Urothelium cell line (cell line): ENCODE measurements around the gene C1orf210.

Source experiments
- DNase-seq: peaks from one replicate; pipeline ENCODE4 v3.0.0; 2011; ENCODE audit warnings: low spot score, mixed read lengths
- FAIRE-seq: peaks from 2 replicates; lab custom pipeline; 2011; peaks lifted over from hg19 to GRCh38; lab: Jason Lieb, UNC

C1orf210 gene

DNA sequence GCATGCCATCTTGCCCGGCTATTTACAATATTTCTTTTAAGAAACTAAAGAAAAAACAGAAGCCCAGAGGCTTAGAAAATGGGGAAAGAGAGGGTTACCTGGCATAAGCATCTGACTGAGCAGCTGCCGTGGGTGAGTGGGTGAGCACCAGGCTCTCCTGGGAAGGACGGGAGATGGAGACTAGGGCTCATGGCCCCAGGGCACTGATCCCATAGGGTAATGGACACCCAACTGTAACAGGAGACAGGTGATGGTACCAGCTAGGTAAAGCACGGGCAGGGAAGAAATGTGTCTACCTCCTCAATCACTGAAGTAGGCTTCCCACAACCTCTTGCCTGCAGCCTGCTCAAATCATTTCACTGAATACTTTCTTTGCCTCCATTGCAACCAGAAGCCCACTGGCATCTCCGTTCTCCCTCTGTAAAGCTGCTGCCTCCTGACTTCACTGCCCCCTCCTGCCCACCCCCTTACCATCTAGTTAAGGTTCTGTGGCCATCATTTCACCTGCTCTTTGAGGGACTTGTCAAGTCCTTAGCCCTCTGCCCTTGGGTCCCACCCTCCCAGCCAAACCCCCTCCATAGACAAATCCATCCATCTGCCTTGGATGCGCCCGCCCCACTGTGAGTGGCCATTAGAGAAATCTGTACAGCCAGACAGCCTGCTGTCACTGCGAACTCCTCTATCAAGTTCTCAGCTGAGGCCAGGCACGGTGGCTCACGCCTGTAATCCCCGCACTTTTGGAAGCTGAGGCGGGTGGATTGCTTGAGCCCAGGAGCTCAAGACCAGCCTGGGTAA lies 9.4 kb downstream of the C1orf210 start:
- DNase-seq (no peak), FAIRE-seq (no peak)

DNA sequence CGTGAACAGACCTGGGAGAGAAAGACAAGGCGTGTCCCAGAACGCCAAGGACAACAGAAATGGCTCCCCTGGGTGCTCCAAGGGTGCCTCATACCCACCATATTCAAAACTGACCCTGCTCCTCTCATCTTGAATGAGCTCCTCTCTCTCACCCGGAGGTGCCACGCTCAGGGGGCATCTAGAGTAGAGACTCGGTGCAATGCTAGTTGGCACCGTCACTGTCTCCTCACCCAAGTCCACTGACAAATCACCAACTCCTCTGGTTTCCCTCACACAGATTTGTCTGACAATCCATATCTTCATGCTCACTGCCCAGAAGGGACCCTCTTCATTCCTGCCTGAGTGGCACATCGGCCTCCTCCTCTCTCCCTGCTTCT lies 10.6 kb downstream of the C1orf210 start:
- FAIRE-seq (no peak), DNase-seq (no peak)

DNA sequence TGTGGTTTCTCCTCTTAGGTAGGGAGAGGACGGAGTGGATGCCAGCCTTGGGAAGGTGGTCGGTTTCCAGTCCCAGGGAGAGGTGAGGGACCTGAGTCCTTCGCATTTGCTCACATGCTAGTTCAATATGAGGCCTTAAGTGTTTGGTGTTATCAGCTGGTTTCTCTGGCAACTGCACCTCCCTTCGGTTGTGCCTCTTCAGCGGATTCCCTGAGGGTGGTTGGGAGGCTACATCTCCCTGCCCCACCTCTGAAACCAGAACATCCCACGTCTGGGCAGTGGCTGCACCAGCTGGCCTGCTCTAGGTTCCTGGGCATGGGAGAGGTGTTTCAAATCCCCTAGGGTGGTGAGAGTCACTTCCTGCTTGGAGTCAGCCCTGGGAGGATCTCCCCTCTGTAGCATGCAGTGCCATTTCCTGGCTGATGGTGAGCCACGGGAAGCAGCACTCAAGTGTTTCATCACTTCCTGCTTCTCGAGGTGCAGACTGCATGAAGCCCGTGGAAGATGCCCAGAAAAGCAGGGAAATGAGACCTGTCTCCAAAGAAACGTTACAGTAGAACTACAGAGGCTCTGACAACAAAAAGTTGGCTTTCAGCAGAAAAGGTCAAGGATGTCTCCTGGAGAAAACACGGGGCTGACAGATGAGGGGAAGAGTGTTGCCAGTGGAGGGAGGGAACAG lies 11.1 kb downstream of the C1orf210 start:
- no peak for FAIRE-seq

DNA sequence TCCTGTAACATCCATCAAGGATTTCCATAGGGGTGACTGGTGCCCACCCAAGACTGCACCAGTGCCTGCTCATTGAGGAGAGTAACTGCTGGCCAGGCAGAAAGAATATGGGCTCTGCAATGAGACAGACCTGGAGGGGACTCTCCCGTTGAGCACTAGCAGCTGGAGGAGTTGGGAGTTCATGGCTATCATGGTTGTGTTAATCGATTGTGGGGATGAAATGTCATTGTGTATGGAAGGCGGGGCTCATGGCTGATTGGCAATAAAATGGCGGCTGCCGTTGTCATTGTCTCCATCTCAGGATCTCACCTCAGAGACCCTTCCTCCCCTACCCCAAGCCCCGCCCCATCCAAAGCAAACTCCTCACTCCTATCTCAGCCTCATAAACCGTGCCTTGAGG lies 11.7 kb downstream of the C1orf210 start:
- FAIRE-seq, result no peak
- DNase-seq, result no peak

More for the DNA sequence above, 11.1 kb downstream of the C1orf210 start:
- DNase-seq, result peak; percentile 54

DNA sequence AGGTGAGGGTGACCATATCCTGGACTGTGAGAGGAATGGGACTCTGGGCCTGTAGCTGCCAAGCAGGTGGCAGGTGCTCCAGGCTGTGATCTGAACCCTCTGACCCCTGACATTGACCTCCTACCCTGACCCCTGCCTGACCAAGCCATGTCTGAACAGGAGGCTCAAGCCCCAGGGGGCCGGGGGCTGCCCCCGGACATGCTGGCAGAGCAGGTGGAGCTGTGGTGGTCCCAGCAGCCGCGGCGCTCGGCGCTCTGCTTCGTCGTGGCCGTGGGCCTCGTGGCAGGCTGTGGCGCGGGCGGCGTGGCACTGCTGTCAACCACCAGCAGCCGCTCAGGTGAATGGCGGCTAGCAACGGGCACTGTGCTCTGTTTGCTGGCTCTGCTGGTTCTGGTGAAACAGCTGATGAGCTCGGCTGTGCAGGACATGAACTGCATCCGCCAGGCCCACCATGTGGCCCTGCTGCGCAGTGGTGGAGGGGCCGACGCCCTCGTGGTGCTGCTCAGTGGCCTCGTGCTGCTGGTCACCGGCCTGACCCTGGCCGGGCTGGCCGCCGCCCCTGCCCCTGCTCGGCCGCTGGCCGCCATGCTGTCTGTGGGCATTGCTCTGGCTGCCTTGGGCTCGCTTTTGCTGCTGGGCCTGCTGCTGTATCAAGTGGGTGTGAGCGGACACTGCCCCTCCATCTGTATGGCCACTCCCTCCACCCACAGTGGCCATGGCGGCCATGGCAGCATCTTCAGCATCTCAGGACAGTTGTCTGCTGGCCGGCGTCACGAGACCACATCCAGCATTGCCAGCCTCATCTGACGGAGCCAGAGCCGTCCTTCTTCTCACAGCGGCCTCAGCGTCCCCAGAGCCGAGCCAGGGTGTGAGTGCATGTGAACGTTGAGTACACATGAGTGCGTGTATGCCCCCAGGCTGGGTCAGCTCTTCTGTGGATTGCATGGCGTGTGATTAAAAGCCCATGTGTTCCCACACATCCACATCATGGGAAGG lies 12.5 kb downstream of the C1orf210 start:
- DNase-seq (no peak), FAIRE-seq (peak; percentile 79)

DNA sequence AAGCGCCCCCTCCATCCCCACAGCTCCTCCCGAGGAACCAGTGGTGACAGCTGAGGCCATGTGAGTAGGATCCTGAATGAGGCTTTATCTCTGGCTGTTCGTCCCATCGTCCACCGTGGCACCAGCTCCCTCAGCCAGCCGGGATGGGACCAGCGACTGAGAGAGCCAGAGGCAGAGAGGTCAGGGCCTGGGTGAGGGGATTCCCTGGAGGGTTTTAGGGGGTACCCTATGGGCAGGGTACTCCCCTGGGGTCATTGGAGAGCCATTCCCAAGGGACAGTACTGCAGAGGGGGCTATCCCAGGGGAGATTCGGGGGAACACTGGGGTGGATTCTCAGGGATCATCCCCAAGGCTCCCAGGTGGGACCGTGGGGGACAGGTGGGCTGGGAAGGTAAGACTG lies 13.2 kb downstream of the C1orf210 start:
- DNase-seq (no peak), FAIRE-seq (no peak)

DNA sequence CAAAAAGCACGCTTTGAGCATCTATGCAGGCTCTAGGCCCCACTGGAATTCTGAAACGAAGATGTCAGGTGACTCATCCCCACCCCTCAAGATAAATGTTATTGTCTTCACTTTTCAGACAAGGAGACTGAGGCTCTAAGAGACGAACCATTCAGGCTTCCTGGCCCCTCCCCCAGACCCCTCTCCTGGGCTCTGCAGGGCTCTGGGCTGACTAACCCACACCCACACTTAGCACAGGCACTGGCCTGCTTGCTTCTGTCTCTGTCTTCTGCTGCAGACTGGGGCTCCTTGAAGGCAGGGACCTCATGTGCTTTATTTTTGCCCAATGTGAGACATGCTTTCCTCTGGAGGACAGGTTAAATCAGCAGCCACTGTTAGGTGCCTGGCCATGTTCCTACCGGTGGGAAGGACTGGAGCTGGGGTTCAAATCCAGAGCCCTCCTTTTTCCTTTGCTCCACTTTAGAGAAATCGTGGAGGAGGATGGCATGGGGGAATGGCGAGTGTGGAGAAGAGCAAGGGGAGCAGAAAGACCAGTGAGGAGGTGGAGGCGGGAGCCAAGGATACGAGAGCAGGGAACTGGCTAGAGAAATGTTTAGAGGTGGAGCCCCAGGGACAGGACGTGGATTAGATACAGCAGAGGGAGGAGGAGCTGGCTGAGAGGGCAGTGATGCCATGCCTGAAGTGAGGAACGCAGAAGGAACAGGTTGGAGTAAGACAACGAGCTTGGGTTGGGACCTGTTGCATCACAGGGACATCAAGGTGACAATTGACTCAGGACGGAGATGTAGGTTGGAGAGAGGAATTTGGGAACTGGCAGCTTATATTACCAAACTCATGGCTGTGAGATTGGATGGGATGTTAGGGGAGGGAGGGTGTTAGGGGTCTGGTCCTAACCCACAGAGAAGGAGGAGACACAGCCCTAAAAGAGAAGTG lies 13.9 kb downstream of the C1orf210 start:
- no peak for DNase-seq

DNA sequence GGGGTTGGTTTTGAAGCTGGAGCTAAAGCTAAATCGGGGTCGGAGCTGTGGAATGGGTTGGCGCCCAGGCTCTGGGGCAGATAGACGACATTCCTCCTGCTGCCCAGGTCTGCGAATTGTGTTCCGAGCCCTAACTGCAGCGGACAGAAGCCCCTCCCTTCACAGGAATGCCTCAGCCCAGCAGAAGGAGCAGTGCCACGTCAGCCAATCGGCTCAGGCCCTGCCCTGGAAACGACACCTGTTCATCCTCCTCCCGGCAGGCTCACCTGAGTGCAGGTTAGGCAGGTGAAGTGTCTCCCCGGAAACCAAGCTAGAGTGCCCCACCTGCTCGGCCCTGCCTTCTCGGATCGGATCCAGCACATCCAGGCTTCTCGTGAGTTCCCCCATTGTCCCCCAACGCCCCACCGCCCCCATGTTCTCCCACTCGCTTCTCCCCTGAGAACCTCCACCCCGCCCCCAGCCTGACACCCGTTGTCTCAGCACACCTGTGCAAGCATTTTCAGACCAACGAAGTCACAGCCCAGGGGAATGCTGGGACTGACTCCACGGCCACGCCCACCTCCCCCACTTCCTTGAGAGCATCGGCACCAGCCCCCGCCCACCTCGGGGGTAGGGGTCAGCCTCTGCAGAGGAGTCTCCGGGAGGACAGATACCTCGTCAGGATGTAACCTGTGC lies 14.8 kb downstream of the C1orf210 start:
- FAIRE-seq (peak; percentile 30), DNase-seq (no peak)

More for the DNA sequence above, 13.9 kb downstream of the C1orf210 start:
- no peak for FAIRE-seq

DNA sequence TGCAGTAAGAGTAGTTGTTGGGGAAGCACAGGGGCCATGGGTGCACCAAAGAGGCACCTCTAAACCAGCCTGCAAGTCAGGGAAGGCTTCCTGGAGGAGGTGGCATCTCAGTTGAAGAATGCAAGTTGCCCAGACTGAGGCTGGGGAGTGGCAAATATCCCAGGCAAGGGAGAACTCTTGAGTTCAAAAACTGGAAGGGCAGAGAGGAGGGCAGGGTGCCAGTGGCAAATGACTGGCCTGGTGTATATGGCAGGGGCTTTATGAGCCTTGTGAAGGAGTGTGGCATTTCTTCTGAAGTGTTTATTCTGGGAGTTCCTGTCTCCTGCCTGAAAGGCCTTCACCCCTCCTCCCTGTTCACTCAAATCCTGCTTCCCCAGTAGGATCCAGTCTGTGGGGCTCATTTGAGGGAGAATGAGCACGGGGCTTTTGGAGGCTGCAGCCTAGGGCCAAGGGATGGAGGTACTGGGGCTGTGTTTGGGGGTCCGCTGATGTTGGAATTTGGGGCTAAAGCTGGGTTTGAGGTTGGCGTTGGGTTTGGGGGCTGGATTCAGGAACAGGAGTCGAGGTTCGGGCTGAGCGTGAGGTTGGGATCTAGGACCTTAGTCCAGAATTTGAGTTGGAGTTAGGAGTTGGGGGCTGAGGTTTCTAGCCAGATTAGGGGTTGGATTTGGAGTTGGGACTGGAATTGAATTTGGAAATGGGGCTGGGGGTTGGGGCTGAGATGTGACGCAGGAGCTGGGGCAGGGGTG lies 15.6 kb downstream of the C1orf210 start, which contains the start of gene TMEM125:
TSS of gene TMEM125 (plus strand) at position 357 of the 749 bp plus-strand sequence. CDS start 2,740 bp downstream, outside the sequence.
- FAIRE-seq, result no peak
- no peak for DNase-seq

DNA sequence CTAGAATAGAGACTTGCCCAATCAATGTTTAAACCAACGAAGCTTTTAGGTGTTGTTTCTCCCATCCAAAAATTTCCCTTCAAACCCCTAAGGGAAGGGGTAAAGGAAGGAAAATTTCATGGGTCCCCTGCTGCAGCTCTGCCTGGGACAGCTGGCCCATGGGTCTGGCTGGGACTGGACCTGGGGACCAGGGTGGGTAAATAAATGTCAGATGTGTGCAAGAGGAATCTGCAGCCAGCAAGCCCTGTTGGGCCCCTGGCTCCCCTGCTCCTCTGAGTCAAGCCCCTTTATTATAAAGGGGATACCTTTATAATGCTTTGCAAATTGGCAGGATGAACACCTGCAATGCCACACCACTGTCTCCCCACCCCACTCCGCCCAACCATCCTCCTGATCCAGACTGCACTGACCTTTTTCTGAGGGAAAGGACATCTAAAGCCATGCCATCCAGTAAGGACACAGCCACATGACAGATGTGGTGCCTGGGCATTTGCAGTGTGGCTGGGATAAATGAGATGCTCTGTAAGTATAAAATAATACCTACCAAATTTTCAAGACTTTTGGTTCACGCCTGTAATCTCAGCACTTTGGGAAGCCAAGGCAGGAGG lies 17.5 kb downstream of the C1orf210 start:
- FAIRE-seq (no peak), DNase-seq (no peak)

DNA sequence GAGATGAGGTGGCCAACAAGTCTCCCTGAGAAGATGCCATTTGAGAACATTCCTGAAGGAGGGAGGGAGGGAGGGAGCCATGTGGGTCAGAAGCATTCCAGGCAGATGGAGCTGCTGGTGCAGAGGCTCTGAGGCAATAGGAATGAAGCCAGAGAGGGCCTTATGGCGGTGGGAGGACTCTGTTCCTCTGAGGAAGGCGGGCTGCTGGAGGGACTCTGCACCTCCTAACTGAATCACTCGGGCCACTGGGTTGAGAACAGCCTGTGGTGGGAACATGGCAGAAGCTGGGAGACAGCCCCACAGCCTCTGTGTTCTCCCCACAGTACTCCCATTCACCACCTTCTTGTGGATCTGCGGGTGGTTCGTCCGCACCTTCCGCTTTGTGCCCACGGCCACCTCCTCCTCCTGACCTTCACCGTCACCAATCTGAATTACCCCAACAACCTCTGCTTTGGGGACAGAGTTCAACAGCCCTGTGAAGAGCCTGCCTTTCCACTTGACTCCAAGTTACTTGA lies 18.0 kb downstream of the C1orf210 start:
- DNase-seq (no peak), FAIRE-seq (no peak)

DNA sequence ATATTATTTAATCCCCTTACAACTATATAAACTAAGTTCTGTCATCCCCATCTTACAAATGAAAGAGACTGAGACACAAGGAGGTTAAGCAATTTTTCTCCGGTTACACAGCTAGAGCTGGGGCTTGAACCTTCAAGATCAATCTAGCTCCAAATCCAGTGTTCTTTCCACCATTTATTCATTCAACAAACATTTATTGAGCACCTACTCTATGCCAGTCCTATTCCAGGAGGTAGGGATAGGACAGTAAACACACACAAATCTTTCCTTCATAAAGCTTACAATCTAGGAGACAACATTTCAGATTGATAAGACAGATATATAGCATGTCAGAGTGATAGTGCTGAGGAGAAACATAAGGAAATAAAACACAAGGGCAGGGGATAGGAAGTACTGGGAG lies 18.5 kb downstream of the C1orf210 start:
- DNase-seq, result no peak
- no peak for FAIRE-seq

DNA sequence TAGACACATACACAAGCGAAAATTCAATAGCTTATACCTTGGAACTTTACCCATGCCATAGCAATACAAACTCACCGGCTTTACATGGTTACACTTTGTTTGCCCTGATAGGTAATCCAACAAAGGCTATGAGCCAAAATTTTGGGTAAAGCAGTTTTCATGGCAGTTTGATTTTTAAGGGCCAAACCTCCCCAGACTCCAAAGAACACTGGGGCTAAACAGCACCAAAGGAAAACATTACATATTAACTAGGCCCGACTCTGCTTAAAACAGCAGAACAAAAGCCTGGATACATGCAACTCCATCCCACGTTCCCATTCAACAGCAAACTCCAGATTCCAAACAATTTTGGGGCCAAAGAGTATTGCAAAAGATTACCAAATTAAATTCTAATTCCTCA lies 19.9 kb downstream of the C1orf210 start:
- FAIRE-seq, result no peak
- no peak for DNase-seq

DNA sequence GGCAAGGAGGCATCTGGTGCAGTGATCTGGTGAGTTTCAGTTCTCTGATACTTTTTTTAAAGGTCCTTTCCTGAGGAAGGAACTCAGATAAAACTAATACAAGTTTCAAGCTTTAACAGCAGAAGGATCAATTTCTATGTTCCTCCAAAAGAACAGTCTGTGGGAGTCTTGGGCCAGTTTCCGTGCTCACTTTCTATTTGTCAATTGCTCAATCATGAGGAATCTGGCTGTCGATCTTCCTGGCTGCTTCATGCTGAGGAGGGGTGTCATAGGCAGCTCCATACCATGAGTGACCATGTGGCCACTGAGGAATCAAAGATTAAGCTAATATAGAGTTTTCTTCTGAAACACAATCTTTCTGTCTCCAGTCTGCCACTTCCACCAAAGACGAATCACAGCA lies 27.0 kb downstream of the C1orf210 start:
- FAIRE-seq, result peak; percentile 23
- no peak for DNase-seq

DNA sequence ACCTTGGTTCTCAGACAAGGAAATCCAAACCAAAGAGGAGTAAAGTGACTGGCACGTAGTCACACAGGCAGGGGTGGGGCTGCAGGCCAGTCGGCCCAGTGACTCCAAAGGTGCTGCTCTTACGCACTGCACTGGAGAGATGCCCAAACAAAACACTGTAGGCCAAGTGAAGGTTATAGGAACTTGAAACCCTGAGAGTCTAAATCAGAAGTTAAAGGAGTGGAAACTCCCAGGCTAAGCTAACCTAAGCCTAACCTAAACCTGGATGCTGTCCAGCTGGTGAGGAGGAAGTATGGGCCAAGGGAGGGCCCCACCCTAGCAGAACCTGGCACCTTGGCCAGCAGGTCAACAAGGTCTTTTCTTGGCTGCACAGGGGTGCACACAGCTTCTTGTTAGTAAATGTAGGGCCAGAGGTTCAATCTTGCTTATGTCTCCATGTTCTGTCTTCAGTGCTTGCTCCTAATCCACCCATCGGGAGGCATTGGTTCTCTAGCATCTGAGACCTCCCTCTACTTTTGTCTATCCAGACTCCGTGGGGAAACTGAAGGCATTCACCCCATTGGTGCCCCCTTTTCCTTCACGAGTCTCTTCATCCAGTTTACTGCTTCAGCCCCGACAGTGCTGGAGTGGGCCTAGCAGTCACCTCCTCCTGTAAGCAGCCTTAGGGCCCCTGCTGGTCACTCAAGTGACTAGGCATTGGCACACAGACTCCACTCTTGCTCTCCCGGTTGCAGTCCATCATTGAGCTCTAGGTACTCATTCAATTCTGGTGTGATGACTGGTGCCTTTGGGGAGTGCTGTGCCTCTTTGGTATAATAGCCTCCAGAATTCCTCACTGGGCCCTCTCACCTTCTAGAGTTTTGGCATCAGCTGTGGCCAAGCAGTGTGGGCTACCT lies 28.5 kb downstream of the C1orf210 start:
- FAIRE-seq, result no peak
- DNase-seq, result no peak

DNA sequence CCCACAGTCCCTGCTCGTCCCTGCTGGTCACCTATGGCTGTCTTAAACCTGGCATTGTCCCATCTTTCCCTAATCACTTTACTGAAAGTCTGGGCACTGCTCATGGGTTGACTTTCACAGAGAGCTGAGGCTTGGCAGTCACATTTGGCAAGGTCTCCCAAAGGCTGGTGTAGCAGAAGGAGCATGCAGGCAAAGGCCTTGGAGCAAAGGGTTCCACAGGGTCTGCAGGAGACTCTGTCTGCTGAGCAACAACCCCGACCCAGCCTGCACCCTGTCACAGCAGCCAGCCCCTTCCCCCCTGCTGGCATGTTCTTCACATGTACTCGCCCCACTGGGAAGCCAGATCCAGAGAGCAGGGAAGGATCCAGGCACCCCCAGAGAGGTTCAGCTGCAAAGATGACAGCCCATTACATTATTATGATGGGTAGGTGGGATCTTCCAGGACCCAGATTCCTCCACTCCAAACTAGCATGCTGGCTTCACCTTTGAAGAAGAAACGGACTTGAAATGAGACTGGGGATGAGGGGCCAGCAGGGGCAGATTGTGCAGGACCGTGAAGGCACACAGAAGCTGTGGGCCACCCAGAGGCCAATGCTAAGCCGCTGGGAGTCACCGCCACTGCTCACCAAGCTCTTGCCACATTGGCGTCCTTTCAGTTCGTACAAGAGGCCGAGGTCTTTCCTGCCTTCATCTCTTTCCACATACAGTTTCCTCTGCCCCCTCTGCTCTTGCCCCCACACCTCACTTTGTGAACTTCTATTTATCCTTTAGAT lies 29.8 kb downstream of the C1orf210 start:
- no peak for FAIRE-seq

More for the DNA sequence above, 29.8 kb downstream of the C1orf210 start:
- no peak for DNase-seq
